Measurements from ENCODE around the gene ATP10D.

Gene ATP10D

GRCh38 chr4:47598896-47599295 lies 113.8 kb downstream of the ATP10D start:
- DNase-seq = no peak

GRCh38 chr4:47606482-47606881 lies 121.4 kb downstream of the ATP10D start:
- DNase-seq = no peak

- DNase-seq = no peak
These were observed 127.3 kb downstream of the ATP10D start for GRCh38 chr4:47612116-47613023.

- no peak for DNase-seq
These were observed 130.3 kb downstream of the ATP10D start for GRCh38 chr4:47615385-47615784.

- no peak for DNase-seq
These were observed 132.5 kb downstream of the ATP10D start for GRCh38 chr4:47617607-47618006.

DNA sequence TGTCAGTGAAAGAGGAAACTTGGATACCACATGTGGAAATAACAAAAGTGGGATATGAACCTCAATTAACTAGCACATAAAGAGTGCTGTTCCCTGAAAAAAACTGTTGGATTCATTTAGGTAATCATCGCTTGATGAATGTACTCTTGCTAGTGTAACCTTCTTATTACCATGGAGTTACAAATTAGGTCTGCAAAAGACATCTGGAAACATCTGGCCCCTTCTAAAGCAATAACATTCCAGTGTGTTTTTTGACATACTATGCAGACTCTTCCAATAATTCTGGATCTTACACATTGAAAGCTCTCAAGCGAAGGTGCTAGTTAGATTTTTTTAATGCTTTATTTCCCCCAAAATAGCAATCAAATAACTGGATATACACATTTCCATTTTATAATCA lies 134.6 kb downstream of the ATP10D start:
- no peak for DNase-seq

DNA sequence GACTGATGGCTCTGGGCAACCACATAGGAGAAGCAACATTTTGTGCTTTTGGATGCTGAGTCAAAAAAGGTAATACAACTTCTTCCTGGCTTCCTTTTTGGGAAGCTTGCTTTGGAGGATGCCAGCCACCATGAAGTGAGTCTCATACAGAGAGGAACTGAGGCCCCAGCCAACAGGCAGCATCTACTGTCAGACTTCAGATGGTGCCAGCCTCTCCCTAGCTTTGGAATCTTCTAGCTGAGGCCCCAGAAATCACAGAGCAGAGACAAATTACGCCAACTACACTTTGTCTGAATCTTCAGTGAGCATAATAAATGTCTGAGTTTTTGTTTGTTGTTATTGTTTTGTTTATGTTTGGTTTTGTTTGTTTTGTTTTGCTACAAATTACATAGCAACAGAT lies 136.1 kb downstream of the ATP10D start:
- DNase-seq = no peak

DNA sequence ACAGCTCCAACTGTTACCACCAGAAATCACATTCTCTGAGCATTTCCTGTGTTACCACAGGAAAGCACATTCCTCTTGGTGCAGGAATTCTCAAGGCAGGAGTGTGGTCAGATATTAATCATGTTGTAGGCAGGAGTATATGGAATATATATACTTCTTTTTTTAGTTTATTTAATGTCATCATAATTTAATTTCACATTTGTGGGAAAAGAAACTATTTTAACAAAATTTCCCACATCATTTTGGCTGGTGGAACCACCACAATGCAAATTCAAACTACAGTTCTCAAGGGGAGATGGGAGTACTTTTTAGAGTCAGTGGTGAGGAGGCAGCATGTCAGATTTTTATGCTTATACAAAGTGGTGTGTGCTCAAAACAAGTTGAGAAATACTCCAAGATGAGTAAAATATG lies 139.0 kb downstream of the ATP10D start:
- DNase-seq = no peak

GRCh38 chr4:47631161-47631560 lies 146.1 kb downstream of the ATP10D start:
- no peak for DNase-seq

- no peak for DNase-seq
These were observed 154.5 kb downstream of the ATP10D start for GRCh38 chr4:47639531-47639930.

- no peak for DNase-seq
These were observed 155.8 kb downstream of the ATP10D start for GRCh38 chr4:47640911-47641310.

GRCh38 chr4:47641755-47642154 lies 156.7 kb downstream of the ATP10D start:
- no peak for DNase-seq

GRCh38 chr4:47642191-47642830 lies 157.2 kb downstream of the ATP10D start:
- DNase-seq = no peak
